IPS DF 4.7 (cell line): Measurements from ENCODE around the gene GEMIN5.

ENCODE experiments used
- DNase-seq: peaks from one replicate; pipeline ENCODE4 v3.0.0-alpha.2; 2013; ENCODE audit warnings: low spot score; ENCODE audit errors: extremely low read depth

GEMIN5 gene

DNA sequence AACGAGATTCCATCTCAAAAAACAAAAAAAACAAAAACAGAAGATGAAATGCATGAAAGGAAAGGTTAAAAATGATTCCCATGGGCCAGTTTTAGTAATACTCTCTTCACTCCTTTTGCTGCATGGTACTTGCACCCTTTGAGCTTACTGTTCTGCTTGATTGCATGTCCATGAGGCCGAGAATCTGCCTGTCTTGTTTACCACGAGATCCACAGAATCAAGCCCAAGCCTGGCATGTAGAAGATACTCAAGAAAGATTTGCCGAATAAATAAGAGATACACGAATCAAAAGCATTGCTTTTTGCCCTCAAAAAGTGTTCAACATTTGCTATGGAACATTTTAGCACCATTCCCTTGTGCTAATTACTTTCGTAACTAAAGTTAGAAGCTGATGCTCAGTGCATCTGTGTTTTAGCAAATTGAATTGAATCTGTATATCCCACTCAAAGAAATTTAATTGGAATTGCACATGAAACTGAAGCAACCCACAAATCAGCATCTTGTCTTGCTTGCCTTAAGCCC lies 88.7 kb downstream of the GEMIN5 start:
- DNase-seq = no peak

DNA sequence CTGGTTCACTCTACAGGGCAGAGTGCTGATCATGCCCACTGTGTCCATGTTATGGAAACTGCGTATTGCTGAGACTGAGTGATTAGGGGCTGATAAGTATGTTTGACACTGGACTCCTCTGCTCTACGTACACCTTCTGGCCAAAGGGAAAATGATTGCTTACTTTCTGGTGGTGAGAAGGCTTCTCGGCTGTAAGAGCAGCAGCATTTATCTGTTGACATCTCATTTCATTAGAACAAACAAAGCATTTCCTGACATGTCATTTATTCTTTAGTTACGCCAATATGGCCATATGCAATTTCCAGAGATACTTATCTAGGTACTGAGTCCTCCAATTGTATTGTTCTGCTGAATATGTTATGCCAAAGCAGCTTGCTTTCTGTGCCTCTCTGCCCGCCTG lies 93.2 kb downstream of the GEMIN5 start:
- no peak for DNase-seq

DNA sequence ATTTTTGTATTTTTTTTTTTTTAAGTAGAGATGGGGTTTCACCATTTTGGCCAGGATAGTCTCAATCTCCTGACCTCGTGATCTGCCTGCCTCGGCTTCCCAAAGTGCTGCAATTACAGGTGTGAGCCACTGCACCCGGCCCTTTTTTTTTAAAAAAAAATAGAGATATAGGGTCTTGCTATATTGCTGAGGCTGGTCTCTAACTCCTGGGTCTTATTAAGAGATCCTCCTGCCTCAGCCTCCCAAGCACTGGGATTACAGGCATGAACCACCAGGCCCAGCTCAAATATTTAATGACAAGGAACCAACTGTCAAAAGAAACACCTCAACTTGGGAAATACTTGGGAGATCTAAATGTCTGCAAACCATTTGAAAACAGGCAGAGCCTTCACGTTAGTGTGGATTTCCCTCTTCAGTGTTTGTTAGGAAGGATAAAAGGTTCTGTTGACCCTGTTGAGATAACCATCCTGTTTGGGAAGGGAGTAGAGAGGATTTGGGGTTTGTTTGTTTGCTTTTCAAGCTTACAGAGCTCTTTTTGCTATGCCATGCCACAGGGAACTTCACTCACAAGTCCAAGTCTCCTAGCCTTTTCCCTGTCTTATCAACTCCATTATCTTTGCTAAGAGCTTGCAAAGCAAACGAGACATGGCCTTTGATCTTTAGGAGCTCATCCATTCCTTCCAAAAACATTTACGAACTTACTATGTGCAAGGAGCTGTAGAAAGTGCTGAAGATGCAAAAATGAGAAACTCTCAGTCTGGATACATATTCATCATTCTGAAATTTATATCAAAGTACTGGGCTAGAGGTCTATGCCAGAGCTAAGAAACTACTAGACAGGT lies 95.1 kb downstream of the GEMIN5 start:
- no peak for DNase-seq

GRCh38 chr5:154841273-154841661 lies 96.7 kb downstream of the GEMIN5 start:
- DNase-seq = no peak

DNA sequence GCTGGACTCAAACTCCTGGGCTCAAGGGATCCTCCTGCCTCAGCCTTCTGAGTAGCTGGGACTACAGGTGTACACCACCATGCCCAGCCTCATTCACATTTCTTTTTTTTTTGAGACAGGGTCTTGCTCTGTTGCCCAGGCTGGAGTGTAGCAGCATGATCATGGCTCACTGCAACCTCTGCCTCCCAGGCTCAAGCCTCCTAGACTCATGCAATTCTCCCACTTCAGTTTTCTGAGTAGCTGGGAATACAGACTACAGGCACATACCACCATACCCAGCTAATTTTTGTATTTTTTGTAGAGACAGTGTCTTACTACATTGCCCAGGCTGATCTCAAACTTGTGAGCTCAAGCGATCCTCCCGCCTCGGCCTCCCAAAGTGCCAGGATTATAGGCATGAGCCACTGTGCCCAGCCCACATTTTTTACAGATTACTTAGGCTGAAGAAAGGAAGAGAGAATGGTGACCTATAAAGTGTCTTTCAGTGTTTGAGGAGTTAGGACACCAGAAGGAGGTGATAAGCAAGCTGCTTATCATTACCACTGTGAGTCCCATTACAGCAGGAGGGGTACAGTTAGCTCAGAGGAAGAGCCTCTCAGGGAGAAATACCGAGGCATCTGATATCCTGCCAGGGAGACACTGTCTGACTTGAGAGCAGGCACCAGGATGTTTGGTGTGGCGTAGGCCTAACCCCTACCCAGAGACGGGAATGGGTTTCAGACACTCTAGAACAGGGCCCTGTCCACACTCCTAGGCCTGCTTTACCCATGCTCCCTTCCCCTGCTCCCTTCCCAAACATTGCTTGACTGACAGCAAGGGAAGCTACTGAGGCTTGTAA lies 97.4 kb downstream of the GEMIN5 start:
- DNase-seq = no peak
